OCI-M1 (cell line): ENCODE results near the gene PEX14.

Experiments
- DNase-seq: peaks from one replicate; lab custom pipeline; 2025; lab: John Stamatoyannopoulos, UW

The PEX14 gene

GRCh38 chr1:10520497-10520896, 45.7 kb downstream of the PEX14 start:
- no peak for DNase-seq

- DNase-seq, result no peak
Measured at GRCh38 chr1:10520952-10521351, 46.2 kb downstream of the PEX14 start.

DNA sequence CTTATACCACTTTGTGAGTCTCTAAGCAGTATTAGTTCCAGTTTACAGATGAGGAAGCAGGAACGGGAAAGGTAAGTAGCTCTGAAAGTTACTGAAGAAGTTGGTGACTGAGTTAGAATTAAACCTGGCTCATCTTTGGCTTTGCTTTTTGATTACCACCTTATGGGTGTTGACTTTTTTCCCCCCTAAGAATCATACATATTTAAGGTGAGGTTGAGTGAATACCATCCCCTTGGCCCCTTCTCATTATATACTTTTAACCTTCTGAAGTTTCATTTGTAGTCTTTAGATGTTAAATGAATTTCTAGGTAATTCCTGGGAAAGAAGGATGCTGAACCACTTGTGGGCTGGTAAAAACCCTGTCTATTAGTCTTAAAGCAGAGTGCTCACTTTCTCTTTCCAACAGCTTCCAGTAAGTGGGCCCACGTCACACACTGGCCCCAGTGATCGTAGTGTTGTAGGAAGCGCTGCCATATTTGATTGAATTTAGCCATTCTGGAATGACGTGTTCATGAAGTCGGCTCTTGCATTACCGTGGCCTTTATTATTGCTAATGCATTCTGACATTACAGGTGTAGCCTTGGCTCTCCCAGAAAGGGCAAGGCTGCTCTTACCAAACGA, 46.9 kb downstream of the PEX14 start:
- no peak for DNase-seq

- DNase-seq, result no peak
Measured at GRCh38 chr1:10522322-10522860, 47.6 kb downstream of the PEX14 start.

GRCh38 chr1:10525208-10525607, 50.5 kb downstream of the PEX14 start:
- DNase-seq, result no peak

- no peak for DNase-seq
Measured at GRCh38 chr1:10528066-10529014, 53.6 kb downstream of the PEX14 start.

DNA sequence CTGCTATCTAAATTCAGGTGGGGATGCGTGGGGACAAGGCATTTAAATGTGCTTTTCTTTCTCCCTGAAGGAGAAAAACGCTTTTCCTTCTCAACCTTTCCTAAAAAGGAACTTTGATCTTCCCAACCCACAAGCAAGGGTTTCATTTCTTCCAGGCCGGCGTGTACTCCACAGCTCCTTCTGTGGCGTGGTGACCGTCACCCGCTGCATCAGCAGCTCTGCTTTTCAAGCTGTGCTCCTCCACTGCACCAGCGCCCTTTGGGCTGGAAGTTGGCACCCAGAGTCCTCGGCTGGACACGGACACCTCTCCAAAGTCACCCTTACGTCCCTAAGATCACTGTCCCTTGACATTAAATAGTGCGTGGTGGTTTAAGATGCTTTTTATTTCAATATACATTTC, 54.3 kb downstream of the PEX14 start:
- DNase-seq, result no peak

- DNase-seq, result no peak
Measured at GRCh38 chr1:10529765-10530164, 55.0 kb downstream of the PEX14 start.

DNA sequence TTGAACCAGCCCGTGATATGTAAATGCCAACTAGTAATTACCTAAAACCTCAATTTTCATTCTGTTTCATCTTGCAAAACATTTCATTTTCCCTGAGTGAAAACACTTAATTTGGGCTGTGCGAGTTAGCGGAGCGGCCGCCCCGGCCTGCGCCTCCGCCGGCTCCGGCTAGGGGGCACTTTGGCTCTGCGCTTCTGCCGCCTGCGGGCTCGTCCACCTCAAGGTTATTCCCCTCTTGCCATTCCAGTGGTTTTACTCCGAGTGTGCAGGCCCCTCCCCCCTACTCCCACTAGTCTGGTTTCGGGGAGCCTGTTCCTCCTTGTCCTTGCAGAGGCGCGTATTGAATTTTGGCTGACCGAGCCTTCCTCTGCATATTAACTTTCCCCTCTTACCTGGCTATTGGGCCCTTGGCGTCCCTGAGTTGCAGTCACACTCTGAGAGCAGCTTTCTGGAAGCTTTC, 55.6 kb downstream of the PEX14 start:
- DNase-seq, result no peak

DNA sequence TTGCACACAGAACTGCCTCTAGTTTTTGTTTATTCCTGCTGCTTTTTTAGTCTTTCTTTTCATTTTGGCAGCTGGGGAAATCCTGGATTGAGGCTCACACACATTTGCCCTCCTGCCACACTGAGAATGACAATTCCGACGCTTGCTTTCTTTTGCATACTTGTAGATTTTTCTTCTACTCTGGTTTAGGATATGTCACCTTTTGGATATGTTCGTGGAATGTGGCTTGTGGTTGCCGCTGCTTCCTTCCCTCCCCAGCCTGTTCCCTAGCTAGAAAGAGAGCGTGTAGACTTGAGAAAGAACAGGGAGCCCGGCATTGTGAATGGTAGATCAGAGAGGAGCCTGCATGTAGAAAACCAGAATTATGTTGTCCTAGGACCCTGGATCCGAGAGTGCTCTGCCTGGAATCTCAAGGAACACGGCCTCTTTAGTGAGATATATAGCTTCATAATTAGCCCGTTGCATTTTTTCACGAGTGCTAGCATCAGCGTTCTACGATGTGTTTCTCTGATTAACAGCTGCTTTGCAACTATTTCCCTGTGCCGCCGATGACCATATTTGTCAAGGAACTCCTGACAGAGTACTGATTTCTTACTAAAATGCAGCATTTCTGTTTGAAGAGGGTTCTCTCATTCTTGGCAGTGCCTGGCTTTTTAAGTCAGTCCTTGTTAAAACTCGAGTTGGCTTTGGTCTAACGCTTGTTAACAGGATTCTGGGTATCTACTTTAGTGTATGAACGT, 56.2 kb downstream of the PEX14 start:
- no peak for DNase-seq

- no peak for DNase-seq
Measured at GRCh38 chr1:10532362-10532761, 57.6 kb downstream of the PEX14 start.

- no peak for DNase-seq
Measured at GRCh38 chr1:10534519-10534918, 59.8 kb downstream of the PEX14 start.

GRCh38 chr1:10536133-10536770, 61.5 kb downstream of the PEX14 start:
- no peak for DNase-seq

DNA sequence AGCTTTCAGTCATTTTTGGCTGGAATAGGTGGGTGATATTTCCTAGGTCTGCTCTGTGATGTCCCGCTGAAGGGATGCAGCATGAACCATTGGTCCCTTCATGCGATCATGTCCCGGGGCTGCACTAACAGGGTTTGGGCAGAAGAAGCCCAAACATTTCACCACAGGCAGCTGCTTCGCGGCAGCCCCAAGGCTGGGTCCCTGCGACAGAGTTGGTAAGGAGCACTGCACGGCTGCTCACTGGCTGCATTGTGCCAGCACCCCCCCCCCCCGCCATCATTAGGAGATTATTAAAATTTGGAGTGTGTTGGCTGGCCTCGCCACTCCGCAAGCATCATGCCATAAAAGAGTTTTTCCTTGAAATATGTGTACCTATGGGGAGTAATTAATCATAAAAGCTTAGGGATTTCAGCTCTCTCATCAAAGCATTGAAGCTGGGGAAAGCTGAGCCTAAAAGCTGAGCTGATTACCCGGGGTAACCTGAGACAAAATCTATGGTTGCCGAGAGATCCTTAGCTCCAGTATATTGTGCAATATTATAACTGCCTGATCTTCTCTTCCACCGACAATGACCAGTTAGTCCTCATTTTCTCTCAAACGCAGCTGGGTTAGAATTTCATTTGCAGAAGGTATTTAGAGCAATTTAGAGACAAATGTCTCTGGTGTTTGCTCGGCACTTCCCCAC, 62.5 kb downstream of the PEX14 start:
- no peak for DNase-seq

- DNase-seq, result no peak
Measured at GRCh38 chr1:10538646-10539355, 64.1 kb downstream of the PEX14 start.

DNA sequence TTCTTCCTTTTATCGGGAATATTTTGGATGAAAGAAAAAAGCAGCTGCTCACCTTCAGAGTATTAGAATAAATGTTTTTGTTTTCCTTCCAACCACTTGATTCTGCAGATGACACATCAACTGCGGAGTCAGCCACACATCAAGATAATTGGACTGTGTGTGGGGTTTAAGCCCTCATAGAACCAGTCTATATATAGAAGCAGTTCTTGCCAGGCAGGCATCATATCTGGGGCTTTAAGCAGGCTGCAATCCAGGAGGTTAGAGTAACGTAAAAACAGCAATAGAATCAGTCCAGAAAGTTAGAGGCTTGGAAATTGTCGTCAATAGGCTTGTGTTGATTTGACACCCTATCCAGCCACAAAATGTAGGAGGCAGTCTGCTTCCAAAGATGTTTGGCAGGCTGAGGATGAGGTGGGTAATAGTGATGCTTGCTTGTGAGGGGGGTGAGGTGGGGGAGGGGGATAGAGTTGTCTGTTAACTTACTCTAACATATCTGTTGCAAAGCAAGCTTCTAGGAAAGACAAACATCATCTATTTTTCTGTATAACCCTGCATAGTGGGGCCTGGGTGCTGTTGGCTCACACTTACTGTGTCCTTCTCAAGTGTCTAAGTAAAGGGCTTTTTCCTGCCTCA, 64.8 kb downstream of the PEX14 start:
- DNase-seq, result peak; percentile 71

DNA sequence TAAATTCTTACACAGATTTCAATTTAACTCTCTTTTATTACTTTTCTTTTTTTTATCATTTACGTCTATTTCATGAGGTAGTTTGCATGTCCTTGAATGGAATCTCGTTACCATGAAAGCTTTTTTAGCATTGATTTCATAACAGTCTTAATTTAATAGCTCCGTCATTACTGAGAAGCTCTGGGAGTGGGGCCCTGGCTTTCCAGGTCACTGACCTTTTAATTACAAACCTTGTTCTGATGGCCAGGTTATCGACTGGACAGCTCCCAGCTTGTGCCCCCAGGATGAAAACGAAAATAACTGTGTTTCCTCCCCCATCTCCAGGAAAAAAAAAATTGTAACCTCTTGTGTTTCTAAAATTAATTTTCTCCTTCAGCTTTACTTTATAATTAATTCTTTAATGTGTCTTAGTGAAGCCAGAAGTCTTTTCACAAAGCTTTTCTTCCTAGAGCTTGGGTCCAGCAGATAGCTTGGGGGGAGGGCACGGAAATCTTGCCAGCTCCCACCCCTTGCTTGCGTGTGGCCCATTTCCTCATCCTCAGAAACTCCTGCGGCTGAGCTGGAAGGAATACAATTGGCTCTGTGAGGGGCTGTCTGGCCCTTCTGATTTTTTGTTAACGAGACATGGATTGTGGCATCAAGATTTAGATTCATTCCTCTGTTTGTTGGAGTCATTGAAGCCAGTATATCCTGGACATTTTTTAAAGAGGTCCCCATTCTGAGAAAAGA, 65.7 kb downstream of the PEX14 start:
- DNase-seq, result no peak

GRCh38 chr1:10541286-10541685, 66.5 kb downstream of the PEX14 start:
- no peak for DNase-seq

GRCh38 chr1:10544239-10544638, 69.5 kb downstream of the PEX14 start:
- DNase-seq, result no peak
